Pancreas (tissue), 10 donors: ENCODE measurements around the gene CCDC85C. TPM values are rescaled to one million over a fixed set of nuclear protein-coding genes. Genes with fewer than 3 reads are reported as not detected.

ENCODE experiments used
- ATAC-seq, 4 donors: fragments of 200-7000 bp; cut with Tn5 transposase; one replicate each; pipeline versions ENCODE4 v1.8.0 to v1.9.1; 2020; ENCODE audit warnings: mild to moderate bottlenecking in 4 of 4, moderate library complexity in 4 of 4
- DNase-seq, 6 donors: peaks; one replicate each; pipeline ENCODE4 v3.0.0-alpha.2; 2020
- FAIRE-seq: peaks from 2 replicates; lab custom pipeline; 2012; peaks lifted over from hg19 to GRCh38; lab: Jason Lieb, UNC
- H3K27ac ChIP-seq, 4 donors: fragments of 200-600 bp; sonication (generic); 1 replicate in 3 of 4; 2 replicates in 1 of 4; pipeline versions ENCODE4 v1.5.0 to v1.8.0; 2020
- H3K27me3 ChIP-seq, 4 donors: fragments of 200-600 bp; one replicate each; pipeline ENCODE4 v1.8.0; 2021
- H3K36me3 ChIP-seq, 3 donors: fragments of 200-600 bp; sonication (generic) in 1 of 3; one replicate each; pipeline versions ENCODE4 v1.5.0 to v1.8.0; 2020 to 2021
- H3K4me1 ChIP-seq, 3 donors: fragments of 200-600 bp; one replicate each; pipeline ENCODE4 v1.8.0; 2021
- H3K4me3 ChIP-seq, 4 donors: fragments of 200-600 bp; sonication (generic) in 2 of 4; one replicate each; pipeline versions ENCODE4 v1.5.0 to v1.8.0; 2020 to 2021
- H3K9me3 ChIP-seq, 4 donors: fragments of 200-600 bp; one replicate each; pipeline ENCODE4 v1.8.0; 2021
- CTCF ChIP-seq, 4 donors: fragments of 200-600 bp; sonication (generic) in 3 of 4; IDR thresholded peaks; one replicate each; pipeline versions ENCODE4 v1.5.0 to v1.8.0; 2021; ENCODE audit warnings: antibody characterized with exemption in 4 of 4
- WGBS, 2 donors: extraction: QIAGEN DNeasy Blood & Tissue Kit; methylation state at CpG; one replicate each; pipeline ENCODE4 v1.1.7; 2013; 5-methylcytosine and 5-hydroxymethylcytosine counted together
- intact Hi-C, 3 donors: fragments of 100-400 bp; cut with DNase I; formaldehyde crosslinking; loops; one replicate each; pipeline versions ENCODE4 v1.11.1 to v1.14.2; 2022
- polyA plus RNA-seq, 2 donors: library from polyadenylated mRNA; stranded (reverse); fragments of 200-250 nt; gene quantifications; one replicate each; pipeline ENCODE4 v1.2.3, GENCODE V29; 2013
- total RNA-seq, 6 donors: library from RNA; stranded (reverse); fragmentation: NEBNext Ultra II Directional in 4 of 6; extraction: Animal tissue kit (Norgen Biotek cat#: 25700) in 4 of 6; gene quantifications; one replicate each; pipeline versions ENCODE4 v1.2.1 to v1.2.4, GENCODE V29; 2021 to 2023
- donor health status: healthy with polysubstance abuse.
- donor health status: DM: no; HTN: no; CAD: no; lungs with moderate emphysema.
- donor health status: DM: no; HTN: no; CAD: no.
- donor health status: control.
- donor health status: control.
- donor health status: Bipolar disorder and iron deficiency.
- donor health status: DM: yes; HTN: yes; CAD: no.
- donor health status: DM: no; HTN: no; CAD: no.
- donor health status: DM: no; HTN: no; CAD: no.
- donor health status: DM: yes; HTN: yes; CAD: no.

Gene CCDC85C
- total and polyA plus RNA-seq, 8 donors: 9.5 to 22.2 (median 17.6) TPM

GRCh38 chr14:99632410-99633035, 28.5 kb upstream of the CCDC85C start:
- no peaks in the 10 kb centered on the region for H3K9me3 ChIP-seq
- H3K27ac ChIP-seq: no peak overlapping the region
- ATAC-seq: no peak
- no peaks in the 10 kb centered on the region for H3K36me3 ChIP-seq
- intact Hi-C loops: loop anchor here in 1 of 3 donors (10.0 kb wide), 1 partner anchor 108 kb away; no protein-coding TSS in a partner anchor
- 84 to 91% methylated on average over 9 of the region's 9 CpGs for WGBS, 2 donors
- TF ChIP-seq CTCF (IDR thresholded peaks at IDR 0.05): no peak
- H3K27me3 ChIP-seq: no peaks in the 10 kb centered on the region
- no peak for FAIRE-seq
- no peak overlapping the region for H3K4me3 ChIP-seq
- H3K4me1 ChIP-seq: peaks cover 0 to 7% (median 0%) of the 10 kb centered on the region in 3 donors
- no peak for DNase-seq

GRCh38 chr14:99630202-99630601, 26.2 kb upstream of the CCDC85C start:
- H3K36me3 ChIP-seq: no peaks in the 10 kb centered on the region
- H3K4me3 ChIP-seq: no peak overlapping the region
- TF ChIP-seq CTCF (IDR thresholded peaks at IDR 0.05): no peak
- H3K4me1 ChIP-seq: peaks cover 0 to 7% (median 0%) of the 10 kb centered on the region in 3 donors
- DNase-seq (no peak), FAIRE-seq (no peak), ATAC-seq (no peak)
- H3K27ac ChIP-seq: no peak overlapping the region
- no peaks in the 10 kb centered on the region for H3K9me3 ChIP-seq
- WGBS, 2 donors: 66 to 68% methylated on average over 8 of the region's 8 CpGs
- intact Hi-C loops: loop anchor here in 2 of 3 donors (2.0 to 10.0 kb wide), 2 partner anchors 105 to 109 kb away; no protein-coding TSS in a partner anchor
- no peaks in the 10 kb centered on the region for H3K27me3 ChIP-seq

GRCh38 chr14:99628887-99629618, 25.0 kb upstream of the CCDC85C start:
- WGBS, 2 donors: 18% methylated on average over 20 of the region's 20 CpGs

GRCh38 chr14:99627510-99628381, 23.7 kb upstream of the CCDC85C start:
- DNase-seq (no peak), ATAC-seq (no peak), FAIRE-seq (no peak)
- intact Hi-C loops: loop anchor here in 1 of 3 donors (2.0 kb wide), 1 partner anchor 109 kb away; no protein-coding TSS in a partner anchor
- no peaks in the 10 kb centered on the region for H3K9me3 ChIP-seq
- peaks cover 0 to 7% (median 0%) of the 10 kb centered on the region in 3 donors for H3K4me1 ChIP-seq
- no peak overlapping the region for H3K27ac ChIP-seq
- 74 to 85% methylated on average over 13 of the region's 13 CpGs for WGBS, 2 donors
- no peak for TF ChIP-seq CTCF (IDR thresholded peaks at IDR 0.05)
- H3K27me3 ChIP-seq: no peaks in the 10 kb centered on the region
- H3K4me3 ChIP-seq: no peak overlapping the region
- H3K36me3 ChIP-seq: no peaks in the 10 kb centered on the region

More at GRCh38 chr14:99628887-99629618, 25.0 kb upstream of the CCDC85C start:
- DNase-seq (peak; percentile 65 to 94 (median 84)), FAIRE-seq (no peak), ATAC-seq (peak; percentile 96 to 99 (median 98))
- Histone ChIP-seq H3K4me1 (peaks cover 0 to 7% (median 0%) of the 10 kb centered on the region in 3 donors), H3K9me3 (no peaks in the 10 kb centered on the region), H3K27me3 (no peaks in the 10 kb centered on the region), H3K27ac (no peak overlapping the region), H3K4me3 (no peak overlapping the region), H3K36me3 (no peaks in the 10 kb centered on the region)
- TF ChIP-seq CTCF (IDR thresholded peaks at IDR 0.05): peak; percentile 96 to 98 (median 97)
- intact Hi-C loops: loop anchor here in 1 of 3 donors (2.0 kb wide), 1 partner anchor 110 kb away; no protein-coding TSS in a partner anchor
